ENCODE results near the gene MSMB. TPM values are rescaled to one million over a fixed set of nuclear protein-coding genes. Genes with fewer than 3 reads are reported as not detected.

Gene MSMB
- total and polyA plus RNA-seq, 9 of the 15 experiments (the other 6 are each of a cell fraction or from before 2014, with no cell fraction given), result 0.21 to 0.60 TPM; not detected in 7

DNA sequence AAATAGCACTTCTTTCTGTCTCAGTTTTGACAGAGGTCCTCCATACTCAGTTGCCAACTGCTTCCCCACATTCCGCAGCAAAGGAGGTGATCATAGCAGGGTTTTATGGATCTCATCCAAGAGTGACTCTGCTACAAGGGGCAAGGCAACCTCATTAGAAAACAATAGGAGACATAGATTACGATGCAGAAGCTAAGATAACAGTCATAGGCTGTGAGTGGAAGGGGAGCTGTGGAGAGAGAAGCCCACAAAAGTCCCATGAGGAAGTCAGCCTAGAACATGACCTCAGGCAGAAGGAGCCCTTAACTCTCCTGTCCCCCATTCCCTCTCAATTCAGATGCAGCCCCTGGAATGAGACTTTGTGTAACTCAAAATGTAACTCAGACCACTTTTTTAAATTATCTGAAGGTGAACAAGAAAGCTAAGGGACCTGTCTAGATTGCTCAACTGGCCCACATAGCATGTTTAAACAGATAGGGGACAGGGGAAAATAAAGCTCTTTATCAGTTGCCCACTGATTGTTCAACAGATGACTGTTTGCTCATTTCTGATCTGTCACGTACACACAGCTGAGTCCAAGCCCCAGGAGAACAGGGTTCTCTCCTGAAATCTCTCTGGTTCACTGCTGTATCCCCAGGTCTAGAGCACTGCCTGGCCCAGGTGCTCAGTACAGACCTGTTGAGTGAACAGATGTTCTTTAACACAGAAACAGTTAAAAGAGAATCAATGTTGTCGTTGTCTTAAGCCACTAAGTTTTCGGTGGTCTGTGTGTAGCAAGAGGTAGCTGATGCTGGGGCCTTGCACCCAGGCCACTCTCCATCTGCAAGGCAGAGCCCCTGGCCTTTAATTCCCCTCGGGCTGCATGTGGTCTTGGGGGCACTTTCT is 14.2 kb downstream of the MSMB start (continued):
- TF ChIP-seq, protein P1, sequence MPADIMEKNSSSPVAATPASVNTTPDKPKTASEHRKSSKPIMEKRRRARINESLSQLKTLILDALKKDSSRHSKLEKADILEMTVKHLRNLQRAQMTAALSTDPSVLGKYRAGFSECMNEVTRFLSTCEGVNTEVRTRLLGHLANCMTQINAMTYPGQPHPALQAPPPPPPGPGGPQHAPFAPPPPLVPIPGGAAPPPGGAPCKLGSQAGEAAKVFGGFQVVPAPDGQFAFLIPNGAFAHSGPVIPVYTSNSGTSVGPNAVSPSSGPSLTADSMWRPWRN (IDR thresholded peaks at IDR 0.05; ENCODE audit: low read depth), result no peak
- TF ChIP-seq ARNT (IDR thresholded peaks at IDR 0.05), result peak; percentile 56 to 93; a peak in 2 of 4 replicates
- peak; percentile 8; the same call in 1 of the 2 replicates for TF ChIP-seq CREM (IDR thresholded peaks at IDR 0.05; ENCODE audit: low read depth)
- no peak for TF ChIP-seq RBFOX2 (IDR thresholded peaks at IDR 0.05; ENCODE audit: low read depth, low read length)
- no peak for TF ChIP-seq NR2C1 (IDR thresholded peaks at IDR 0.05)
- TF ChIP-seq NR2C1 (tag; IDR thresholded peaks at IDR 0.05), result 0 out of 2 replicates have a peak, but pooled peaks have one; percentile 30
- TF ChIP-seq ATF1 (CRISPR knock-in tag; IDR thresholded peaks at IDR 0.05), result no peak
- peak; percentile 35 for TF ChIP-seq ATF1 (tag; IDR thresholded peaks at IDR 0.05)
- TF ChIP-seq, protein P2, sequence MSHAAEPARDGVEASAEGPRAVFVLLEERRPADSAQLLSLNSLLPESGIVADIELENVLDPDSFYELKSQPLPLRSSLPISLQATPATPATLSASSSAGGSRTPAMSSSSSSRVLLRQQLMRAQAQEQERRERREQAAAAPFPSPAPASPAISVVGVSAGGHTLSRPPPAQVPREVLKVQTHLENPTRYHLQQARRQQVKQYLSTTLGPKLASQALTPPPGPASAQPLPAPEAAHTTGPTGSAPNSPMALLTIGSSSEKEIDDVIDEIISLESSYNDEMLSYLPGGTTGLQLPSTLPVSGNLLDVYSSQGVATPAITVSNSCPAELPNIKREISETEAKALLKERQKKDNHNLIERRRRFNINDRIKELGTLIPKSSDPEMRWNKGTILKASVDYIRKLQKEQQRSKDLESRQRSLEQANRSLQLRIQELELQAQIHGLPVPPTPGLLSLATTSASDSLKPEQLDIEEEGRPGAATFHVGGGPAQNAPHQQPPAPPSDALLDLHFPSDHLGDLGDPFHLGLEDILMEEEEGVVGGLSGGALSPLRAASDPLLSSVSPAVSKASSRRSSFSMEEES (CRISPR knock-in tag; IDR thresholded peaks at IDR 0.05), result no peak
- TF ChIP-seq, protein P3, sequence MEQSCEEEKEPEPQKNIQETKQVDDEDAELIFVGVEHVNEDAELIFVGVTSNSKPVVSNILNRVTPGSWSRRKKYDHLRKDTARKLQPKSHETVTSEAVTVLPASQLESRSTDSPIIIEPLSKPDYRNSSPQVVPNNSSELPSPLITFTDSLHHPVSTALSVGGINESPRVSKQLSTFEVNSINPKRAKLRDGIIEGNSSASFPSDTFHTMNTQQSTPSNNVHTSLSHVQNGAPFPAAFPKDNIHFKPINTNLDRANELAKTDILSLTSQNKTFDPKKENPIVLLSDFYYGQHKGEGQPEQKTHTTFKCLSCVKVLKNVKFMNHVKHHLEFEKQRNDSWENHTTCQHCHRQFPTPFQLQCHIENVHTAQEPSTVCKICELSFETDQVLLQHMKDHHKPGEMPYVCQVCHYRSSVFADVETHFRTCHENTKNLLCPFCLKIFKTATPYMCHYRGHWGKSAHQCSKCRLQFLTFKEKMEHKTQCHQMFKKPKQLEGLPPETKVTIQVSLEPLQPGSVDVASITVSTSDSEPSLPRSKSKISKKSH (CRISPR knock-in tag; IDR thresholded peaks at IDR 0.05), result no peak
- no peak for TF ChIP-seq ESRRB (CRISPR knock-in tag; IDR thresholded peaks at IDR 0.05; ENCODE audit: borderline replicate concordance)
- TF ChIP-seq FOXJ3 (CRISPR knock-in tag; IDR thresholded peaks at IDR 0.05), result no peak
- no peak for TF ChIP-seq ZEB2 (IDR thresholded peaks at IDR 0.05)
- TF ChIP-seq GATA2 (CRISPR knock-in tag; IDR thresholded peaks at IDR 0.05), result no peak
- TF ChIP-seq NFYB (IDR thresholded peaks at IDR 0.05; ENCODE audit: extremely low read depth, insufficient read length), result no peak
- TF ChIP-seq, protein P4, sequence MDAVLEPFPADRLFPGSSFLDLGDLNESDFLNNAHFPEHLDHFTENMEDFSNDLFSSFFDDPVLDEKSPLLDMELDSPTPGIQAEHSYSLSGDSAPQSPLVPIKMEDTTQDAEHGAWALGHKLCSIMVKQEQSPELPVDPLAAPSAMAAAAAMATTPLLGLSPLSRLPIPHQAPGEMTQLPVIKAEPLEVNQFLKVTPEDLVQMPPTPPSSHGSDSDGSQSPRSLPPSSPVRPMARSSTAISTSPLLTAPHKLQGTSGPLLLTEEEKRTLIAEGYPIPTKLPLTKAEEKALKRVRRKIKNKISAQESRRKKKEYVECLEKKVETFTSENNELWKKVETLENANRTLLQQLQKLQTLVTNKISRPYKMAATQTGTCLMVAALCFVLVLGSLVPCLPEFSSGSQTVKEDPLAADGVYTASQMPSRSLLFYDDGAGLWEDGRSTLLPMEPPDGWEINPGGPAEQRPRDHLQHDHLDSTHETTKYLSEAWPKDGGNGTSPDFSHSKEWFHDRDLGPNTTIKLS (IDR thresholded peaks at IDR 0.05; ENCODE audit: borderline replicate concordance, low read depth), result peak; percentile 66; the same call in 1 of the 2 replicates
- peak; percentile 27 for TF ChIP-seq TAF9B (IDR thresholded peaks at IDR 0.05; ENCODE audit: partially characterized antibody)
- TF ChIP-seq SPI1 (IDR thresholded peaks at IDR 0.05; ENCODE audit: borderline replicate concordance, low read depth, low read length), result peak; percentile 64; the same call in 1 of the 2 replicates
- TF ChIP-seq TGIF2 (CRISPR knock-in tag; IDR thresholded peaks at IDR 0.05), result no peak
- peak; percentile 86 for TF ChIP-seq CBFA2T3 (IDR thresholded peaks at IDR 0.05)
- peak; percentile 27 for TF ChIP-seq MEIS2 (IDR thresholded peaks at IDR 0.05; ENCODE audit: partially characterized antibody)
- no peak for TF ChIP-seq ZBTB8A (IDR thresholded peaks at IDR 0.05; ENCODE audit: partially characterized antibody)
- TF ChIP-seq ZNF695 (CRISPR knock-in tag; IDR thresholded peaks at IDR 0.05), result no peak
- TF ChIP-seq SAP30 (IDR thresholded peaks at IDR 0.05; ENCODE audit: borderline replicate concordance, insufficient read depth, low read depth, low read length, poor library complexity, severe bottlenecking), result no peak
- no peak for TF ChIP-seq POLR2A (conservative IDR thresholded peaks at IDR 0.05)
